Activated naive CD8-positive, alpha-beta T cell treated with anti-CD3 and anti-CD28 coated beads, Interleukin-2, amount 50 U/mL, for 24 hours (primary cell): ENCODE measurements around the gene NEGR1.

Source experiments
- ATAC-seq: fragments of 150-1000 bp; cut with Tn5 transposase; one replicate; pipeline ENCODE4 v1.10.0; 2021
- DNase-seq: peaks from one replicate; pipeline ENCODE4 v3.0.0; 2021
- H3K27ac Mint-ChIP-seq: one replicate; pipeline ENCODE4 v1.8.0; 2021; ENCODE audit warnings: mild to moderate bottlenecking, mixed read lengths
- H3K27me3 Mint-ChIP-seq: one replicate; pipeline ENCODE4 v1.8.0; 2021; ENCODE audit warnings: mixed read lengths
- H3K36me3 Mint-ChIP-seq: one replicate; pipeline ENCODE4 v1.8.0; 2021; ENCODE audit warnings: low read depth, mixed read lengths
- H3K4me1 Mint-ChIP-seq: one replicate; pipeline ENCODE4 v1.8.0; 2021; ENCODE audit warnings: mixed read lengths
- H3K4me3 Mint-ChIP-seq: one replicate; pipeline ENCODE4 v1.8.0; 2021; ENCODE audit warnings: mild to moderate bottlenecking, moderate library complexity, mixed read lengths
- H3K9me3 Mint-ChIP-seq: one replicate; pipeline ENCODE4 v1.8.0; 2021; ENCODE audit warnings: mixed read lengths

Gene NEGR1

GRCh38 chr1:71719330-71719729, 563.0 kb downstream of the NEGR1 start:
- Mint-ChIP-seq H3K27me3 (no peaks in the 10 kb centered on the region), H3K4me1 (no peaks in the 10 kb centered on the region), H3K27ac (no peak overlapping the region), H3K36me3 (no peaks in the 10 kb centered on the region), H3K9me3 (peaks cover 12% of the 10 kb centered on the region), H3K4me3 (no peak overlapping the region)
- DNase-seq = no peak
- no peak for ATAC-seq

GRCh38 chr1:71717186-71717585, 565.2 kb downstream of the NEGR1 start:
- H3K4me3 Mint-ChIP-seq = no peak overlapping the region
- no peaks in the 10 kb centered on the region for H3K4me1 Mint-ChIP-seq
- peaks cover 12% of the 10 kb centered on the region for H3K9me3 Mint-ChIP-seq
- ATAC-seq (no peak), DNase-seq (no peak)
- H3K27ac Mint-ChIP-seq = no peak overlapping the region
- no peaks in the 10 kb centered on the region for H3K36me3 Mint-ChIP-seq
- no peaks in the 10 kb centered on the region for H3K27me3 Mint-ChIP-seq

- H3K4me3 Mint-ChIP-seq = no peak overlapping the region
- H3K27me3 Mint-ChIP-seq = no peaks in the 10 kb centered on the region
- H3K9me3 Mint-ChIP-seq = peaks cover 24% of the 10 kb centered on the region
- ATAC-seq (no peak), DNase-seq (no peak)
- H3K4me1 Mint-ChIP-seq = no peaks in the 10 kb centered on the region
- H3K27ac Mint-ChIP-seq = no peak overlapping the region
- no peaks in the 10 kb centered on the region for H3K36me3 Mint-ChIP-seq
Observed at GRCh38 chr1:71711456-71711855, 570.9 kb downstream of the NEGR1 start.

GRCh38 chr1:71706029-71706671, 576.2 kb downstream of the NEGR1 start:
- Mint-ChIP-seq H3K27me3 (no peaks in the 10 kb centered on the region), H3K4me3 (no peak overlapping the region), H3K36me3 (no peaks in the 10 kb centered on the region), H3K9me3 (peaks cover 31% of the 10 kb centered on the region), H3K4me1 (no peaks in the 10 kb centered on the region), H3K27ac (no peak overlapping the region)
- DNase-seq = no peak
- ATAC-seq = no peak

GRCh38 chr1:71698186-71698585, 584.2 kb downstream of the NEGR1 start:
- ATAC-seq = no peak
- H3K4me3 Mint-ChIP-seq = no peak overlapping the region
- DNase-seq = no peak
- peaks cover 15% of the 10 kb centered on the region for H3K9me3 Mint-ChIP-seq
- no peak overlapping the region for H3K27ac Mint-ChIP-seq
- H3K4me1 Mint-ChIP-seq = no peaks in the 10 kb centered on the region
- H3K36me3 Mint-ChIP-seq = no peaks in the 10 kb centered on the region
- no peaks in the 10 kb centered on the region for H3K27me3 Mint-ChIP-seq

- DNase-seq (no peak), ATAC-seq (no peak)
- Mint-ChIP-seq H3K36me3 (no peaks in the 10 kb centered on the region), H3K4me1 (no peaks in the 10 kb centered on the region), H3K27ac (no peak overlapping the region), H3K9me3 (peaks cover 4% of the 10 kb centered on the region), H3K27me3 (no peaks in the 10 kb centered on the region), H3K4me3 (no peak overlapping the region)
Observed at GRCh38 chr1:71695821-71696220, 586.5 kb downstream of the NEGR1 start.

- DNase-seq (no peak), ATAC-seq (no peak)
- no peak overlapping the region for H3K27ac Mint-ChIP-seq
- no peaks in the 10 kb centered on the region for H3K4me1 Mint-ChIP-seq
- H3K36me3 Mint-ChIP-seq = no peaks in the 10 kb centered on the region
- no peaks in the 10 kb centered on the region for H3K9me3 Mint-ChIP-seq
- H3K27me3 Mint-ChIP-seq = no peaks in the 10 kb centered on the region
- no peak overlapping the region for H3K4me3 Mint-ChIP-seq
Observed at GRCh38 chr1:71695084-71695483, 587.3 kb downstream of the NEGR1 start.

- no peaks in the 10 kb centered on the region for H3K4me1 Mint-ChIP-seq
- no peaks in the 10 kb centered on the region for H3K36me3 Mint-ChIP-seq
- H3K4me3 Mint-ChIP-seq = no peak overlapping the region
- H3K9me3 Mint-ChIP-seq = no peaks in the 10 kb centered on the region
- no peak overlapping the region for H3K27ac Mint-ChIP-seq
- H3K27me3 Mint-ChIP-seq = no peaks in the 10 kb centered on the region
- DNase-seq = no peak
- no peak for ATAC-seq
Observed at GRCh38 chr1:71693581-71693980, 588.8 kb downstream of the NEGR1 start.

GRCh38 chr1:71689635-71690034, 592.7 kb downstream of the NEGR1 start:
- Mint-ChIP-seq H3K27ac (no peak overlapping the region), H3K9me3 (no peaks in the 10 kb centered on the region), H3K36me3 (no peaks in the 10 kb centered on the region), H3K27me3 (no peaks in the 10 kb centered on the region), H3K4me3 (no peak overlapping the region), H3K4me1 (no peaks in the 10 kb centered on the region)
- ATAC-seq (no peak), DNase-seq (no peak)

- ATAC-seq = no peak
- Mint-ChIP-seq H3K9me3 (no peaks in the 10 kb centered on the region), H3K27me3 (no peaks in the 10 kb centered on the region), H3K27ac (no peak overlapping the region), H3K4me3 (no peak overlapping the region), H3K36me3 (no peaks in the 10 kb centered on the region), H3K4me1 (no peaks in the 10 kb centered on the region)
- DNase-seq = no peak
Observed at GRCh38 chr1:71687376-71687775, 595.0 kb downstream of the NEGR1 start.

GRCh38 chr1:71676979-71677925, 605.1 kb downstream of the NEGR1 start:
- Mint-ChIP-seq H3K27me3 (no peaks in the 10 kb centered on the region), H3K4me3 (no peak overlapping the region), H3K9me3 (no peaks in the 10 kb centered on the region), H3K4me1 (no peaks in the 10 kb centered on the region), H3K27ac (no peak overlapping the region), H3K36me3 (no peaks in the 10 kb centered on the region)
- no peak for ATAC-seq
- no peak for DNase-seq

- H3K36me3 Mint-ChIP-seq = no peaks in the 10 kb centered on the region
- no peak overlapping the region for H3K27ac Mint-ChIP-seq
- H3K9me3 Mint-ChIP-seq = no peaks in the 10 kb centered on the region
- H3K27me3 Mint-ChIP-seq = no peaks in the 10 kb centered on the region
- no peak overlapping the region for H3K4me3 Mint-ChIP-seq
- DNase-seq = no peak
- no peaks in the 10 kb centered on the region for H3K4me1 Mint-ChIP-seq
- no peak for ATAC-seq
Observed at GRCh38 chr1:71668065-71668464, 614.3 kb downstream of the NEGR1 start.

- DNase-seq (no peak), ATAC-seq (no peak)
- H3K4me3 Mint-ChIP-seq = no peak overlapping the region
- H3K36me3 Mint-ChIP-seq = no peaks in the 10 kb centered on the region
- no peak overlapping the region for H3K27ac Mint-ChIP-seq
- H3K27me3 Mint-ChIP-seq = no peaks in the 10 kb centered on the region
- no peaks in the 10 kb centered on the region for H3K9me3 Mint-ChIP-seq
- H3K4me1 Mint-ChIP-seq = no peaks in the 10 kb centered on the region
Observed at GRCh38 chr1:71667216-71667615, 615.1 kb downstream of the NEGR1 start.

GRCh38 chr1:71666609-71667008, 615.7 kb downstream of the NEGR1 start:
- ATAC-seq (no peak), DNase-seq (no peak)
- Mint-ChIP-seq H3K4me3 (no peak overlapping the region), H3K36me3 (no peaks in the 10 kb centered on the region), H3K27me3 (no peaks in the 10 kb centered on the region), H3K4me1 (no peaks in the 10 kb centered on the region), H3K27ac (no peak overlapping the region), H3K9me3 (peaks cover 2% of the 10 kb centered on the region)

- H3K27ac Mint-ChIP-seq = no peak overlapping the region
- no peak for ATAC-seq
- no peaks in the 10 kb centered on the region for H3K4me1 Mint-ChIP-seq
- H3K36me3 Mint-ChIP-seq = no peaks in the 10 kb centered on the region
- no peak for DNase-seq
- peaks cover 8% of the 10 kb centered on the region for H3K9me3 Mint-ChIP-seq
- no peaks in the 10 kb centered on the region for H3K27me3 Mint-ChIP-seq
- H3K4me3 Mint-ChIP-seq = no peak overlapping the region
Observed at GRCh38 chr1:71660411-71660810, 621.9 kb downstream of the NEGR1 start.
